Stimulated activated CD8-positive, alpha-beta memory T cell treated with anti-CD3 and anti-CD28 coated beads, Interleukin-7, amount 100 ng/mL, for 48 hours (primary cell): Measurements from ENCODE around the gene STEAP4.

ENCODE experiments used
- DNase-seq, 2 donors: peaks; one replicate each; pipeline ENCODE4 v3.0.0-alpha.2; 2020; ENCODE audit warnings: low read depth in 1 of 2; ENCODE audit errors: extremely low read depth in 1 of 2

The STEAP4 gene

GRCh38 chr7:88306590-88307048, at the start of gene STEAP4:
TSS of gene STEAP4 (minus strand) at chr7:88306894. CDS start at chr7:88284269, 22,625 bp downstream.
- DNase-seq: no peak

GRCh38 chr7:88355011-88355410, 48.3 kb upstream of the STEAP4 start:
- DNase-seq: no peak

GRCh38 chr7:88350118-88350517, 43.4 kb upstream of the STEAP4 start:
- no peak for DNase-seq

GRCh38 chr7:88347517-88347916, 40.8 kb upstream of the STEAP4 start:
- no peak for DNase-seq

GRCh38 chr7:88347090-88347489, 40.4 kb upstream of the STEAP4 start:
- no peak for DNase-seq

GRCh38 chr7:88346357-88346756, 39.7 kb upstream of the STEAP4 start:
- no peak for DNase-seq

GRCh38 chr7:88344956-88345832, 38.5 kb upstream of the STEAP4 start:
- no peak for DNase-seq

GRCh38 chr7:88344271-88344670, 37.6 kb upstream of the STEAP4 start:
- no peak for DNase-seq

GRCh38 chr7:88339195-88339922, 32.7 kb upstream of the STEAP4 start:
- no peak for DNase-seq

GRCh38 chr7:88338503-88338902, 31.8 kb upstream of the STEAP4 start:
- DNase-seq: no peak

- DNase-seq: no peak
These were observed 30.9 kb upstream of the STEAP4 start for GRCh38 chr7:88337572-88337971.

GRCh38 chr7:88331322-88331721, 24.6 kb upstream of the STEAP4 start:
- DNase-seq: no peak

- no peak for DNase-seq
These were observed 23.1 kb upstream of the STEAP4 start for GRCh38 chr7:88329532-88330463.

GRCh38 chr7:88328787-88329186, 22.1 kb upstream of the STEAP4 start:
- no peak for DNase-seq

GRCh38 chr7:88324699-88325098, 18.0 kb upstream of the STEAP4 start:
- no peak for DNase-seq

GRCh38 chr7:88322151-88322550, 15.5 kb upstream of the STEAP4 start:
- no peak for DNase-seq

- no peak for DNase-seq
These were observed 15.0 kb upstream of the STEAP4 start for GRCh38 chr7:88321694-88322093.

GRCh38 chr7:88318196-88318595, 11.5 kb upstream of the STEAP4 start:
- no peak for DNase-seq

GRCh38 chr7:88317422-88317821, 10.7 kb upstream of the STEAP4 start:
- DNase-seq: no peak

- DNase-seq: no peak
These were observed 9.8 kb upstream of the STEAP4 start for GRCh38 chr7:88316456-88316855.

GRCh38 chr7:88315522-88315921, 8.8 kb upstream of the STEAP4 start:
- no peak for DNase-seq
